Adipocyte (in vitro differentiated cells): ENCODE data around the gene SORCS2.

Experiments
- DNase-seq: peaks from one replicate; pipeline ENCODE4 v3.0.0-alpha.2; 2015; ENCODE audit warnings: low read depth
- H3K27me3 ChIP-seq: replicated peaks from 2 replicates; pipeline ENCODE4 v1.7.0; 2013; ENCODE audit warnings: mild to moderate bottlenecking, low read length, moderate library complexity; ENCODE audit not compliant: control insufficient read depth, insufficient read depth
- H3K36me3 ChIP-seq: 2 replicates; pipeline ENCODE4 v1.7.0; 2013; ENCODE audit warnings: low read length, mild to moderate bottlenecking, moderate library complexity; ENCODE audit not compliant: control insufficient read depth, insufficient read depth, severe bottlenecking
- H3K4me1 ChIP-seq: 2 replicates; pipeline ENCODE4 v1.7.0; 2013; ENCODE audit warnings: mild to moderate bottlenecking, low read length, moderate library complexity; ENCODE audit not compliant: control insufficient read depth, insufficient read depth
- H3K4me3 ChIP-seq: 2 replicates; pipeline ENCODE4 v1.7.0; 2013; ENCODE audit warnings: mild to moderate bottlenecking, low read length, moderate library complexity
- H3K9ac ChIP-seq: 2 replicates; pipeline ENCODE4 v1.7.0; 2013; ENCODE audit warnings: mild to moderate bottlenecking, low read length, moderate library complexity
- H3K9me3 ChIP-seq: 2 replicates; pipeline ENCODE4 v1.7.0; 2013; ENCODE audit warnings: mild to moderate bottlenecking, low read length, moderate library complexity; ENCODE audit not compliant: control insufficient read depth

Gene SORCS2

GRCh38 chr4:7458477-7458876 lies 266.1 kb downstream of the SORCS2 start:
- DNase-seq, result no peak
- Histone ChIP-seq H3K9me3 (no peaks in the 10 kb centered on the region), H3K4me3 (no peak overlapping the region), H3K4me1 (no peaks in the 10 kb centered on the region), H3K9ac (no peak overlapping the region), H3K36me3 (no peaks in the 10 kb centered on the region), H3K27me3 (peaks cover 16% of the 10 kb centered on the region)

DNA sequence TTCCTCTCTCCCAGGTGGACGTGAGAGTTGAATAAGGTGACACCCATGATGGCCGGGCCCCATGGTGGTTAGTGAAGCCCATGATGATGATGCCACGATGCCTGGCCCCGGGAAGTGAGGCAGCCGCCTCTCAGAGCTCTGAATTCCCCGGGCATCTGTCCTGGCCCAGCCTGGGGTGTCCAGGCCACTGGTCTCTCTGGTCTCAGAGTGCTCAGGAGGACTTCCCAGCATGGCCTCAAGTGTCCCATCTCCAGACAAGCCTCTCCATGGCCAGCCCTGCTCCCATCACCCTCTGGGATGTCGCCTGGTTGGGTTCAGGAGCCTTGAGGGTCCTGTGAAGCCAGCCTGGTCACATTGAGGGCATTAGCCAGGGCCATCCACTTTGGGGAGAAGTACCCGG lies 267.1 kb downstream of the SORCS2 start:
- H3K4me1 ChIP-seq, result no peaks in the 10 kb centered on the region
- no peak overlapping the region for H3K9ac ChIP-seq
- peaks cover 24% of the 10 kb centered on the region for H3K27me3 ChIP-seq
- H3K4me3 ChIP-seq, result no peak overlapping the region
- no peaks in the 10 kb centered on the region for H3K36me3 ChIP-seq
- H3K9me3 ChIP-seq, result no peaks in the 10 kb centered on the region
- no peak for DNase-seq

- H3K9ac ChIP-seq, result no peak overlapping the region
- no peak for DNase-seq
- H3K36me3 ChIP-seq, result no peaks in the 10 kb centered on the region
- H3K9me3 ChIP-seq, result peaks cover 1% of the 10 kb centered on the region
- no peaks in the 10 kb centered on the region for H3K4me1 ChIP-seq
- H3K27me3 ChIP-seq, result peaks cover 24% of the 10 kb centered on the region
- no peak overlapping the region for H3K4me3 ChIP-seq
Observed at GRCh38 chr4:7460566-7460965, 268.2 kb downstream of the SORCS2 start.

GRCh38 chr4:7461230-7461629 lies 268.9 kb downstream of the SORCS2 start:
- no peak overlapping the region for H3K9ac ChIP-seq
- H3K4me1 ChIP-seq, result no peaks in the 10 kb centered on the region
- peaks cover 8% of the 10 kb centered on the region for H3K9me3 ChIP-seq
- no peak overlapping the region for H3K4me3 ChIP-seq
- H3K36me3 ChIP-seq, result no peaks in the 10 kb centered on the region
- peaks cover 24% of the 10 kb centered on the region for H3K27me3 ChIP-seq
- DNase-seq, result no peak

GRCh38 chr4:7462509-7462971 lies 270.2 kb downstream of the SORCS2 start:
- Histone ChIP-seq H3K4me1 (no peaks in the 10 kb centered on the region), H3K36me3 (no peaks in the 10 kb centered on the region), H3K9ac (no peak overlapping the region), H3K4me3 (no peak overlapping the region), H3K27me3 (peaks cover 24% of the 10 kb centered on the region), H3K9me3 (peaks cover 10% of the 10 kb centered on the region)
- peak; percentile 13 for DNase-seq

- DNase-seq, result no peak
- Histone ChIP-seq H3K4me1 (no peaks in the 10 kb centered on the region), H3K36me3 (no peaks in the 10 kb centered on the region), H3K9ac (no peak overlapping the region), H3K9me3 (peaks cover 10% of the 10 kb centered on the region), H3K4me3 (no peak overlapping the region), H3K27me3 (peaks cover 24% of the 10 kb centered on the region)
Observed at GRCh38 chr4:7463566-7464258, 271.4 kb downstream of the SORCS2 start.

- Histone ChIP-seq H3K9ac (no peak overlapping the region), H3K36me3 (no peaks in the 10 kb centered on the region), H3K4me3 (no peak overlapping the region), H3K4me1 (no peaks in the 10 kb centered on the region), H3K9me3 (peaks cover 12% of the 10 kb centered on the region), H3K27me3 (peaks cover 29% of the 10 kb centered on the region)
- DNase-seq, result no peak
Observed at GRCh38 chr4:7464259-7464655, 271.9 kb downstream of the SORCS2 start.

DNA sequence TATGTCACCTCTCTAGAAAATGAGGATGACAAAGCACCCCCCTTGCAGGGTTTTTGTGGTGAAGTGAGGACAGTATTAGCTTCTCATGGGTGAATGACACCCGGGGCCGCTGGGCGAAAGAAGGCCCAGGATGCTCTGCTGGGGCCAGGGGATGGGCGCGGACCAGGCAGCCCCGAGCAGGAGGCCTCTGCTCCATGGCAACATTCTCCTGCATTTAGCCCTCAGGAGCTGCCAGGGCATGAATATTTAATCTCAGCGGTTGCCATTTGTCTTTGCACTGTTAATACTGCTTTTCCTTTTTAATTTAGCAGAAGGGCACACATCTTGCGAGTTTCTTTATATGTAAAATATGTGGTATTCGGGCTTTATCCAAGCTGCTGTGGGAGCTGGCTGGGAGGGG lies 272.7 kb downstream of the SORCS2 start:
- no peak overlapping the region for H3K4me3 ChIP-seq
- no peak for DNase-seq
- H3K9me3 ChIP-seq, result peaks cover 12% of the 10 kb centered on the region
- no peak overlapping the region for H3K9ac ChIP-seq
- H3K27me3 ChIP-seq, result peaks cover 22% of the 10 kb centered on the region
- no peaks in the 10 kb centered on the region for H3K36me3 ChIP-seq
- H3K4me1 ChIP-seq, result no peaks in the 10 kb centered on the region

DNA sequence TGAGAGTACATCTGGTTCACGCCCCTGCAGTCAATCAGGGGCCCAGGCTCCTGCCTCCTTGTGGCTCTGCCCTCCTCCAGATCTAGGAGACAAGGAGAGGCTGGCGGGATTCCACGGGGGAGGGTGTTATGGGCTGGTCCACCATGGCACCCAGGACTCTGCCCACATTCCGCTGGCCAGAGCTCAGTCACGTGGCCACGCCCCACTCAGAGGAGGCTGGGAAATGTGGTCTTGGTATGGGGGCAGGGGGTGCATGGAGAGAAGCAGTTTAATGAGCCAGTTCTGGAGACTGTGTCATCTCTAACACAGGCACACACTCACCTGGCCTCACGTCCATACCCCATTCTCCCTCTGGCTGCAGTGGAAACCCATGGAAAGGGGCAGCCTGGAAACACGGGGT lies 273.9 kb downstream of the SORCS2 start:
- no peaks in the 10 kb centered on the region for H3K36me3 ChIP-seq
- H3K4me1 ChIP-seq, result no peaks in the 10 kb centered on the region
- peaks cover 16% of the 10 kb centered on the region for H3K27me3 ChIP-seq
- H3K9me3 ChIP-seq, result peaks cover 12% of the 10 kb centered on the region
- no peak overlapping the region for H3K9ac ChIP-seq
- no peak for DNase-seq
- no peak overlapping the region for H3K4me3 ChIP-seq

DNA sequence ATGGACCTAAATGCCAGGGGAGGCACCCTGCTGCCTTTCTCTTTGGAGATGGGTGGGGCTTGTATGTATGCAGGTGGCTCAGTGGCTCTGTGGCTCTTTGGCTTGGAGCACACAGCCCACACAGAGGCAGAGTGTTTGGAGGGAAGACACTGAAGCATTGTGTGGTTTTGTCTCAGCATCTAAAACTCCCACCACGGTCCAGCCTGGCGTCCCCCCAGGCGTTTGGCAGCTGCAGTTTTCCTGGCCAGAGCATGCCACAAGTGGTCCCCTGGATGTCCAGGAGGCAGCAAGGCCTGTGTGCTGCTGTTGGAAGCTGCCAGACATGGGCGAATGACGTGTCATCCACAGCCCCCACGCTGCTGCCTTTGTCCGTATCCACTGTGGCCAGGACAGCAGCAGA lies 274.6 kb downstream of the SORCS2 start:
- no peaks in the 10 kb centered on the region for H3K4me1 ChIP-seq
- peaks cover 15% of the 10 kb centered on the region for H3K27me3 ChIP-seq

DNA sequence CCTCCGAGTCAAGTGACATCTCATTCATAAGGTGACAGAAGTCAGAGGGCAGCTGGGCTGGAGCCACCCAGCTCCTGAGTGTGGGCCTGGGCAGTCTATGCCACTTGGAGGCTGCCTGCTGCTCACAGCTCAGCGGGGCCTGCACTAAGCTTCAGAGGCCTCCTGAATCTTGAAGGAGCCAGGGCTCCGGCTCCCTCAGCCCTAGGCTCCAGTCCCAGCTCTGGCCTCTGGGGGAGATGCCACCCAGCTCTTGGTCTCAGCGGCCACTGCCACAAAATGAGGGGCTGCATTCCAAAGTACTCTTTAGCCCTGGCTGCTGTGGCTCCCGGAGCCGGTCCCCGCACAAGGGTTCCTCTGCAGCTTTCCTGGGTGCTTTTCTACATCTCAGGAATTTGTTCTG lies 275.1 kb downstream of the SORCS2 start:
- Histone ChIP-seq H3K36me3 (no peaks in the 10 kb centered on the region), H3K9me3 (peaks cover 12% of the 10 kb centered on the region), H3K4me1 (no peaks in the 10 kb centered on the region), H3K4me3 (no peak overlapping the region), H3K27me3 (peaks cover 20% of the 10 kb centered on the region), H3K9ac (no peak overlapping the region)
- no peak for DNase-seq

More for the DNA sequence above, 274.6 kb downstream of the SORCS2 start:
- Histone ChIP-seq H3K4me3 (no peak overlapping the region), H3K9me3 (peaks cover 12% of the 10 kb centered on the region), H3K36me3 (no peaks in the 10 kb centered on the region), H3K9ac (no peak overlapping the region)
- no peak for DNase-seq

DNA sequence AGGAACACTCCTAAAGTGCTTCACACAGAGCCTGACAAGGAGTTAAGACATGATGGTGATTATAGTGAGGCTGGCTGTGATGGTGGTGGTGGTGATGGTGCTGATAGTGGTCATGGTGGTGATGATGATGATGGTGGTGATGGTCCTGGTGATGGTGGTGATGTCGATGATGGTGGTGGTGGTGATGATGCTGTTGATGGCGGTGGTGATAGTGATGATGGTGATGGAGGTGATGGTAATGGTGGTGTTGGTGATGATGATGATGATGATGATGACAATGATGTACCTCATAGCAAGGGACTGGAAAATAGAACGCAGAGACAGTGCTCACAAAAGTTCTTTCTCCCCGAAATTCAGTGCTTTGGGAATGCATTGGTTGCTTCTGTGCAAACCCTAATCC lies 276.7 kb downstream of the SORCS2 start:
- Histone ChIP-seq H3K9ac (no peak overlapping the region), H3K27me3 (peaks cover 25% of the 10 kb centered on the region), H3K4me1 (no peaks in the 10 kb centered on the region), H3K4me3 (no peak overlapping the region), H3K36me3 (no peaks in the 10 kb centered on the region), H3K9me3 (peaks cover 12% of the 10 kb centered on the region)
- DNase-seq, result no peak
